Left cardiac atrium (tissue), 4 donors: ENCODE results near the gene CRISP2. TPM values are rescaled to one million over a fixed set of nuclear protein-coding genes. Genes with fewer than 3 reads are reported as not detected.
"Not testable (repeated sequence)": the region's sequence is repeated elsewhere in the genome, so short reads cannot be mapped to it uniquely, and the experiment has no call there.

Experiments used
- ATAC-seq, 2 donors: fragments of 200-7000 bp; cut with Tn5 transposase; one replicate each; pipeline ENCODE4 v1.9.1; 2020; ENCODE audit warnings: mild to moderate bottlenecking in 2 of 2, moderate library complexity in 2 of 2
- DNase-seq: peaks from one replicate; pipeline ENCODE4 v3.0.0-alpha.2; 2020
- intact Hi-C, 2 donors: fragments of 100-400 bp; cut with DNase I; formaldehyde crosslinking; loops; one replicate each; pipeline versions ENCODE4 v1.14.1 to v1.15.1; 2022 to 2023
- total RNA-seq, 2 donors: library from RNA; stranded (reverse); fragmentation: NEBNext Ultra II Directional; extraction: Animal tissue kit (Norgen Biotek cat#: 25700); gene quantifications; one replicate each; pipeline ENCODE4 v1.2.1, GENCODE V29; 2021
- donor health status: DM: no; HTN: yes; CAD: no.
- donor health status: DM: no; HTN: yes; CAD: no; lungs with severe emphysema.
- donor health status: DM: yes; HTN: yes; CAD: no.
- donor health status: Dilated cardiomyopathy.

Gene CRISP2
- total RNA-seq, 2 donors from 2014 or later = not detected

GRCh38 chr6:49664054-49664453 is 49.3 kb downstream of the CRISP2 start:
- DNase-seq, ATAC-seq, intact Hi-C loops: not testable (repeated sequence)

- DNase-seq = no peak
- ATAC-seq = no peak
- intact Hi-C loops = no loop called here
Observed at GRCh38 chr6:49662892-49663261, 50.5 kb downstream of the CRISP2 start.

- DNase-seq (no peak), ATAC-seq (no peak)
- intact Hi-C loops = no loop called here
Observed at GRCh38 chr6:49662231-49662891, 51.0 kb downstream of the CRISP2 start.

- ATAC-seq = no peak
- intact Hi-C loops = no loop called here
Observed at GRCh38 chr6:49653942-49654341, 59.4 kb downstream of the CRISP2 start.

GRCh38 chr6:49653438-49653837 is 59.9 kb downstream of the CRISP2 start:
- intact Hi-C loops = no loop called here
- DNase-seq (no peak), ATAC-seq (no peak)

More at GRCh38 chr6:49653942-49654341, 59.4 kb downstream of the CRISP2 start:
- no peak for DNase-seq

- intact Hi-C loops = no loop called here
- ATAC-seq (no peak), DNase-seq (no peak)
Observed at GRCh38 chr6:49651239-49651638, 62.1 kb downstream of the CRISP2 start.

GRCh38 chr6:49649988-49650387 is 63.4 kb downstream of the CRISP2 start:
- ATAC-seq (no peak), DNase-seq (no peak)
- intact Hi-C loops = no loop called here

GRCh38 chr6:49648036-49648435 is 65.3 kb downstream of the CRISP2 start:
- ATAC-seq = no peak
- DNase-seq = no peak
- intact Hi-C loops = no loop called here

GRCh38 chr6:49647476-49647875 is 65.9 kb downstream of the CRISP2 start:
- intact Hi-C loops = no loop called here
- DNase-seq = no peak
- ATAC-seq = no peak

- no peak for ATAC-seq
- DNase-seq = no peak
- intact Hi-C loops = no loop called here
Observed at GRCh38 chr6:49646942-49647341, 66.4 kb downstream of the CRISP2 start.

GRCh38 chr6:49646130-49646824 is 67.1 kb downstream of the CRISP2 start:
- ATAC-seq = no peak
- intact Hi-C loops = no loop called here

GRCh38 chr6:49645139-49645538 is 68.2 kb downstream of the CRISP2 start:
- DNase-seq = no peak
- no peak for ATAC-seq
- intact Hi-C loops = no loop called here

More at GRCh38 chr6:49646130-49646824, 67.1 kb downstream of the CRISP2 start:
- DNase-seq = no peak

Other genes with a start within 250 kb of the CRISP2 start
- not detected for gene GLYATL3, start 213.6 kb downstream of the CRISP2 start, total RNA-seq
- gene C6orf141, start 162.9 kb downstream of the CRISP2 start, total RNA-seq = 1 to 10 TPM in 1 of 2 donors, under 1 TPM in 1; 0.35 to 1.1 TPM
- under 1 TPM; 0.60 to 0.97 TPM for gene RHAG, start 76.7 kb downstream of the CRISP2 start, total RNA-seq
- not detected for gene CRISP3, start 30.8 kb upstream of the CRISP2 start, total RNA-seq
- gene PGK2, start 73.7 kb upstream of the CRISP2 start, total RNA-seq = not detected
- gene CRISP1, start 153.0 kb upstream of the CRISP2 start, total RNA-seq = not detected